ENCODE results near the gene GTF2IRD1.
"Not testable (repeated sequence)": the region's sequence is repeated elsewhere in the genome, so short reads cannot be mapped to it uniquely, and the experiment has no call there.

The GTF2IRD1 gene

DNA sequence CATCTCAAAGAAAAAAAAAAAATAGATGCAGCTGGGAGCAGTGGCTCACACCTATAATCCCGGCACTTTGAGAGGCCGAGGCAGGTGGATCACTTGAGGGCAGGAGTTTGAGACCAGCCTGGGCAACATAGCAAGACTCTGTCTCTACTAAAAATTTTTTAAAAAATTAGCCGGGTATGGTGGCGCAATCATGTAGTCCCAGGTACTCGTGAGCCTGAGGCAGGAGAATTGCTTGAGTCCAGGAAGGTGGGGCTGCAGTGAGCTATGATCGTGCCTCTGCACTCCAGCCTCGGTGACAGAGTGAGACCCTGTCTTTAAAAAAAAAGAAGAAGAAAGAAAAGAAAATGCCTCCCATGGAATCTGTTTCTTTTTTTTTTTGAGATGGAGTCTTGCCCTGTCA lies 31.9 kb downstream of the GTF2IRD1 start:
- in situ Hi-C loops (cut with HindIII; ENCODE audit: low sequenced_read_pairs): no loop called here

DNA sequence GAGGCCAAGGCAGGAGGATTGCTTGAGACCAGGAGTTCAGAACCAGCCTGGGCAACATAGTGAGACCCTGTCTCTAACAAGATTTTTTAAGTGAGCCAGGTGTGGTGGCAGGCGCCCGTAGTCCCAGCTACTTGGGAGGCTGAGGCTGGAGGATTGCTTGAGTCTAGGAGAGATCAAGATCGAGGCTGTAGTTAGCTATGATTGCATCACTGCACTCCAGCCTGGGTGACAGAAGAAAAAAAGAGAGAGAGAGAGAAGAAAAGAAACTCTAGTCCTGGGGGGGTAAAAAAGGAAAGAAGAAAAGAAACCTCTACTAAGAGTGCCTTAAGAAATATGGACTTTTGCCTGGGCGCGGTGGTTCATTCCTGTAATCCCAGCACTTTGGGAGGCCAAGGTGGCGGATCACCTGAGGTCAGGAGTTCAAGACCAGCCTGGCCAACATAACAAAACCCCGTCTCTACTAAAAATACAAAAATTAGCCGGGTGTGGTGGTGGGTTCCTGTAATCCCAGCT lies 34.9 kb downstream of the GTF2IRD1 start:
- in situ Hi-C loops (cut with HindIII; ENCODE audit: low sequenced_read_pairs): not testable (repeated sequence)

DNA sequence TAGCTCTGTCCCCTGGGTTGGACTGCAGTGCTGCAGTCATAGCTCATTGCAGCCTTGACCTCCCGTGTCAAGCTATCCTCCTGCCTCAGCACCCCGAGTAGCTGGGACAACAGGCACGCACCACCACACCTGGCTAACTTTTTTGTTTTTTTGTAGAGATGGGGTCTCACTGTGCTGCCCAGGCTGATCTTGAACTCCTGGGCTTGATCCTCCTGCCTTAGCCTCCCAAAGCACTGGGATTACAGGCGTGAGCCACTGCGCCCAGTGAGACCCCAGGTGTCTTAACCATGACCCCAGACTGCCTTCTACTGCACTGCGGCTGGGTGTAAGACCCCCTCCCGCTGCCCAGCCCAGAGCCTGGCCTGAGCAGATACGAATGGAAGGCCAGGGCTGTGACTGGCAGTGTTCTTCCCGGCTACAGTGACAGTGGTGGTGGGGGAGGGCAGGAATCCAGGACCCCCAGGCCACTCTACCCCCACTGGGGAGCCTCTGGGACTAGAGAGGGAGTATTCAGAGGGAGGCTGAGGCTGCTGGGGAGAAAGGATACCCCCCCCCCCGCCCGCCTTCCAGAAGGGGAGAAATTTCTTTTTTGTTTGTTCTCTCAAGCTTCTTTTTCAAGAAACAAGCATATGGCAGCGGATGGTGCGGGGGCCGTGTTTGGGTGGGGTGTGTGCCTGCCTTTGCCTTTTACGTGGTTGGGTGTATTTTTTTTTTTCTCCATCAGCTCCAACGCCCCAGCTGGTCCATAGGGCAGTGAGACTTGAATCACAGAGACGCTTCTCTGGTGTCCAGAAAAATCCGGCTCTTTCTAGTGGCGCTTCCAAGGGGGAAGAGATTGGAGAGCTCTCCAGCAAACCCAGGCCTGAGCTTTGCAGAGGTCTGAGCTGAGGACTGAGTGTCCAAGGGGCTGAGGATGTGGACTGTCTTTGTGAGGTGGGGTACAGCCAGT lies 36.6 kb downstream of the GTF2IRD1 start:
- in situ Hi-C loops (cut with HindIII; ENCODE audit: low sequenced_read_pairs): no loop called here

DNA sequence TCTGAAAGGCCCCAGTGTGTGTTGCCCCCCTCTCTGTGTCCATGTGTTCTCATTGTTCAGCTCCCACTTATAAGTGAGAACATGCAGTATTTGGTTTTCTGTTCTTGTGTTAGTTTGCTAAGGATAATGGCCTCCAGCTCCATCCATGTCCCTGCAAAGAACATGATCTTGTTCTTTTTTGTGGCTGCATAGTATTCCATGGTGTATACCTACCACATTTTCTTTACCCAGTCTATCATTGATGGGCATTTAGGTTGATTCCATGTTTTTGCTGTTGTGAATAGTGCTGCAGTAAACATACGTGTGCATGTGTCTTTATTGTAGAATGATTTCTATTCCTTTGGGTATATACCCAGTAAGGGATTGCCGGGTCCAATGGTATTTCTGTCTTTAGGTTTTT lies 37.8 kb downstream of the GTF2IRD1 start:
- in situ Hi-C loops (cut with HindIII; ENCODE audit: low sequenced_read_pairs): not testable (repeated sequence)

DNA sequence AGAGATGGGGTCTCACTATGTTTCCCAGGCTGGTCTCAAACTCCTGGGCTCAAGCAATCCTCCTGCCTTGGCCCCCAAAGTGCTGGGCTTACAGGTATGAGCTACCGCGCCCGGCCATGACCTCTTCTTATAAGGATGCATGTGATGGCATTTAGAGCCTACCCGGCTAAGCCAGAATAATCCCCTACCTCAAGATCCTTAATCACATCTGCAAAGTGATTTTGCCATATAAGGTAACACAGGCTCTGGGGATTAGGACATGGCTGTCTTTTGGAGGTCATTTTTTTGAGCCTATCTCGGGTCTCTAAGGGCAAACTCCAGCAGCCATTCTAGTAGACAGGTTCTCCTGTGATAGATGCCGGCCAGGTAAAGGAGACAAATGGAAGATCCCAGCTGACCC lies 39.6 kb downstream of the GTF2IRD1 start:
- in situ Hi-C loops (cut with HindIII; ENCODE audit: low sequenced_read_pairs): no loop called here

DNA sequence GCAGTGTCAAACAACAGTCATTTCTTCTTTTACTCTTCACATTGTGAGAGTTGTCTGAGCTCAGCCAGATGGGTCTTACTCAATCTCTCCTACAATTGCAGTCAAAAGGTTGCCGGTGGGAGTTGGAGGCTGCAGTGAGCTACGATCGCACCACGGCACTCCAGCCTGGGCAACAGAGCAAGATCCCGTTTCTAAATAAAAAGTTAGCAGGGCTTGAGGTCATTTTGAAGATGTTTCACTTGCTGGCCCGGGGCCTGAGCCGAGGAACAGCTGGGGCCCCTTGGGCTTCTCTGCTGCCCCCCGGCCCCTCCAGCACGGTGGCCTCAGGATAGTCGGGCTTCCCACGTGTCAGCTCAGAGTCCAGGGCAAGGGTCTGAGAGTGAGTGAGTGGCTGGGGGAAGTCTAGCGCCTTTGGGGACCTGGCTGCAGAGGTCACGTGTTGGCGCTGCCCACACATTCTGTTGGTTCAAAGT lies 40.4 kb downstream of the GTF2IRD1 start:
- in situ Hi-C loops (cut with HindIII; ENCODE audit: low sequenced_read_pairs): no loop called here

DNA sequence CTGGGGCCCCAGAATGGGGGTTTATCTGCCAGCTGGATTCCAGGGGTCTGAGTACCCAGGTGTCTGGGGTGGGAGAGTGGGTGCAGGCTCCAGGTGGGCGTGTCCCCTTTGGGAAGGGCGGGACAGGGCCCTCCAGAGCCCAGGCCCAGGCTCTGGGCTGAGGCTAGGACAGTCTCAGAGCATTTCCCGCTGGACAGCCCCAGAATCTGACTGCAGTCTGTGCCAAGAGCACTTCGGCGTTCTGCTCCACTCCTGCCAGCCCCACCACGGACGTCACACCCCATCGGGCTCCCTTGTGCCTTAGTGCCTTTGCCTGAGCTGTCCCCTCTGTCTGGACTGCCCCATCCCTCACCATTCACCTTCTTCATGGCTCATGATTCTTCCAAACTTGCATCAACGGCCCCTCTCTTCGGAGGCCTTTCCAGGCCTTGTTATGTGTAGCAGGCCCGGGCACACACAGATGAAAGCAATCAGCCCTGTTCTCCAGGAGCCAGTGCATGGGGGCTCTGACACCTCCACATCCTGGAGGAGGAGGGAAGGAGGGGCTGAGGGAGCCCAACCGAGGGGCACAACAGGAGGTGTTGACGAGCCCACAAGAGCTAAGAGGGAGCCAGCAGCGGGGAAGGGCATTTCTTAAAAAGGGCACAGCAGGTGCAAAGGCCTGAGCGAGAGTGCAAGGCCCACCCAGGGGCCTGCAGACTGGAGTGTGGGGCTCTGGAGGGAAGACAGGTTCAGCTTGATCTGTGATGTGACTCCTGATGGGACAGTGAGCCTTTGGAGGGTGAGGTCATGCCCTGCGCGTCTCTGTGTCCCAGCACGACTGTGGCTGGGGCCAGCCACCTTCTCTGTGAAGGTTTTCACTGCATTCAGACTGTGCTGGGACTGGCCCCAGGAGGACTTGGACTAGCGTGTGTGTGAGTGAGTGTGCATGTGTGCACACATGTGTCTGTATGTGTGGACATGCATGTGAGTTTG lies 41.7 kb downstream of the GTF2IRD1 start:
- in situ Hi-C loops (cut with HindIII; ENCODE audit: low sequenced_read_pairs): no loop called here

DNA sequence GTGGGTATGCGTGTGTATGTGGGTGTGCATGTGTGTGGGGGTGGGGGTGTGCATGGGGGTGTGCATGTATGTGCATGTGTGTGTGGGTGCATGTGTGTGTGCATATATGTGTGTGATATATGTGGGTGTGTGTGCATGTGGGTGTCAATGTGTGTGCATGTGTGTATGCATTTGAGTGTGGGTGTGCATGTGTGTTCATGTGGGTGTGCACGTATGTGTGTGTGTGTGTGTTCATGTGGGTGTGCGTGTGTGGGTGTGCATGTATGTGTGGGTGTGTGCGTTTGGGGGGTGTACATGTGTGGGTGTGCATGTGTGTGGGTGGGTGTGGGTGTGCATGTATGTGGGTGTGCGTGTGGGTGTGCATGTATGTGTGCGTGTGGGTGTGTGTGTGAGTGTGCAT lies 42.6 kb downstream of the GTF2IRD1 start:
- in situ Hi-C loops (cut with HindIII; ENCODE audit: low sequenced_read_pairs): no loop called here

DNA sequence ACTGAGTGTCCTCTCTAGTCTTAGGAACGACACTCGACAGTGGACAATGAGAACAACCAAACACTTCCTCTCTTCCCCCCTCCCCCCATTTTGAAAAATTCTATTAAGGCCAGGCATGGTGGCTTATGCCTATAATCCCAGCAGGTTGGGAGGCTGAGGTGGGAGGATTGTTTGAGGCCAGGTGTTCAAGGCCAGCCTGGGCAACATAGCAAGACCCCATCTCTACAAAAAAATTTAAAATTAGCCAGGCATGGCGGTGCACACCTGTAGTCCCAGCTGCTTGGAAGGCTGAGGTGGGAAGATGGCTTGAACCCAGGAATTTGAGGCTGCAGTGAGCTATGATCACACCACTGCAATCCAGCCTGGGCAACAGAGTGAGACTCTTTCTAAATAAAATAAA lies 43.1 kb downstream of the GTF2IRD1 start:
- in situ Hi-C loops (cut with HindIII; ENCODE audit: low sequenced_read_pairs): not testable (repeated sequence)

DNA sequence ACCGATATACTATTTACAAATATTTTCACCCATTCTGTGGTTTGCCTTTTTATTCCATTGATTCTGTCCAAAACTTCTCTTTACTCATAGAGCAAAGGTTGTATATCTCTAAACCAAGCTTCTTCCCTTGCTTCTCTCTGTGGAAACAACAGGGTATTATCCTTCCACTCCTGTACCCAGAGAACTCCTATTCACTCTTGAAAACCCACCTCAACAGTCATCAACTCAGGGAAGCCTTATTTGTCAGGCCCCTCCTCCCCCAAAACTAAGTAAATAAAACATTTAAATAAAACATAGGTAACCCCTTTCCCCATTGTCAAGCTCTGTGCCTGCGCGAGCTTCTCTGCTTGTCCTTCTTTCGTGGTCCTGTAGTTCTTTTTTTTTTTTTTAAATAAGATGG lies 44.6 kb downstream of the GTF2IRD1 start:
- in situ Hi-C loops (cut with HindIII; ENCODE audit: low sequenced_read_pairs): no loop called here

DNA sequence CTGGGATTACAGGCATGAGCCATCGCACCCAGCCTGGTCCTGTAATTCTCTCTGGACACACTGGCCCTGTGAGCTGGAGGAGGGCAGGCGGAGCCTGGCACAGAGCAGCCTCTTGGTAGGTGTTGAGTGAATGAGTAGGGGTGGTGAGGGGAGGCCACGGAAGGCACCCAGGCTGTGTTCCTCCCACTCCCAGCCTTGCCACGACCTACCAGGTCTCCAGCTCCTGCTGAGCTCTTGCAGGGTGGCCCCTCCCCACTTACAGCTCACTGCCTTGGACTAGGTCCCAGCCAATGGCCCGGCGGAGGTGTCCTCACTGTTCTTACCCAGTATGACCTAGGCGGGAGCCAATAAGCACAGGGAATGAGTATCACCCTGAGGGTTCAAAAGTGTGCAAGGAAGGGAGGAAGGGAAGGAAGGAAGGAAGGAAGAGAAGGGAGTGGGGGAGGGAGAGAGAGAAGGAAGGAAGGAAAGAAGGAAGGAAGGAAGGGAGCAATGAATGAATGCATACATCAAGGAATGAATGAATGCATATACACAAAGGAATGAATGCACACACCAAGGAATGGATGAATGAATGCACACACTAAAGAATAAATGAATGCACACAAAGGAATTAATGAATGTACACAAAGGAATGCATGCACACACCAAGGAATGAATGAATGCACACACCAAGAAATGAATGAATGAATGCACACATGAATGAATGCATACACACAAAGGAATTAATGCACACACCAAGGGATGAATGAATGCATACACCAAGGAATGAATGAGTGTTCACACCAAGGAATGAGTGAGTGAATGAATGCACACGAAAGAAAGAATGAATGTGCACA lies 45.5 kb downstream of the GTF2IRD1 start:
- in situ Hi-C loops (cut with HindIII; ENCODE audit: low sequenced_read_pairs): no loop called here

DNA sequence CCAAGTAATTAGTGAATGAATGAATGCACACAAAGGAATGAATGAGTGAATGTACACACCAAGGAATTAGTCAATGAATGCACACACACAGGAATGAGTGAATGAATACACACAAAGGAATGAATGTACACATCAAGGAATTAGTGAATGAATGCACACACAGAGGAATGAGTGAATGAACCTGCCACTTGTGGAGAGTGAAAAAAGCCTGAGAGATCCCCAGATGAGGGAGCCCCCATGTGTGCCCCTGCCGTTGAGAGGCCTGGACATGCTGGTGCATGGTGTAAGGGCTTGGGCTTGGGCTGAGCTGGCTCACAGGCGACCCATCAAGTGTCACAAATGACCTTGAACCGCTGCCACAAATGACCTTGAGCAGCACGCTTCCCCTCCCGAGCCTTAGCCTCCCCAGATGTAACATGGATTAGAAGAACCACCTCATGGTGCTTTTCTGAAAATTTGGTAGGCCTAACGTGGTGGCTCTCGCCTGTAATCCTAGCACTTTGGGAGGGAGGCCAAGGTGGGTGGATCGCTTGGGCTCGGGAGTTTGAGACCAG lies 46.2 kb downstream of the GTF2IRD1 start:
- in situ Hi-C loops (cut with HindIII; ENCODE audit: low sequenced_read_pairs): no loop called here

DNA sequence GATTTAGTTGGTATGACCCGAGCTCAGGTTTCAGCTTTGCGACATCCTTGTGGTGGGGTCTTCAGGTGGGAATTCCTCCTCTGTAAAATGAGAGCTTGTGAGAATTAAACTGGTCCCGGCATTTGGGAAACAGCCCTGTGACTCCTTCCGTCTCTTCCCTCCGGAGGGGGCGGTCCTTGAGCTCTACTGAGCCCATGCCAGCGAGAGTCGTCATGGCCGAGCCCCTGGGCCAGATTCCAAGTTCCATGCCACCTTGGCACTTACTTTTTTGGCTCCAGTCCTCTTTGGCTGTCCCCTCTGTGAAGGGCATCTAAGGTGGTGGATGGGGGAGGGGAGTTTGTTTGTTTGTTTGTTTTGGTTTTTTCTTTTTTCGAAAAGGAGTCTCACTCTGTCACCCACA lies 47.6 kb downstream of the GTF2IRD1 start:
- in situ Hi-C loops (cut with HindIII; ENCODE audit: low sequenced_read_pairs): no loop called here

DNA sequence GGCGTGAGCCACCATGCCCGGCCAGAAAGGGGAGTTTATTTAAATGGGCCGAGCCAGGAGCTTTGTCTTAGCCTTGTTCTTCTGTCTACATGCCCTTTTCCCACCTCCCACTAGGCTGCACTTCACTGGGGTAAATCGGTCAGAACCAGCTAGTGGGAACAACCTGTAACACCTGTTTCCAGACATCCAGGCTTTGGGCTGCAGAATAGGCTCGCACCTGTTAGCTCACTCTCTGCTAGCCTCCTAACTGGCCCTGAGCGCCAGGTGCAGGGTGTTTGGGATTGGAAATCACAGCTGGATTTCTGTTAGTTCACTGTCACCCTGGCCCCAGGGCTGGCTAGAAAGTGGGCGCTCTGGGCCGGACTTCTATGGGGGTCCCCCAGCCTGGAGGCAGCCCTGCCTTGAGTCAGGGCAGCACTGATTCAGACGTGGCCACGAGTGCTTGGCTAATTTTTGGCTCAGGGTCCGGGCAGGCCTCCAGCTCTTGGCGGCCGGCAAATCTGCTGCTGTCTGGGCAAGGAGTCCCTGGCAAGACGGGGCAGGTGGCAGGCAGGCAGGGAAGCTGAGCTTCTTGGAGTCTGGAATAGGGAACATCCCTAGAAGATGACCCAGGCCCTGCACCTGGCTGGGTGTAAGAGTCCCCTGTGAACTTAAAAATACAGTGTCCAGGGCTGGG lies 48.6 kb downstream of the GTF2IRD1 start:
- in situ Hi-C loops (cut with HindIII; ENCODE audit: low sequenced_read_pairs): no loop called here

DNA sequence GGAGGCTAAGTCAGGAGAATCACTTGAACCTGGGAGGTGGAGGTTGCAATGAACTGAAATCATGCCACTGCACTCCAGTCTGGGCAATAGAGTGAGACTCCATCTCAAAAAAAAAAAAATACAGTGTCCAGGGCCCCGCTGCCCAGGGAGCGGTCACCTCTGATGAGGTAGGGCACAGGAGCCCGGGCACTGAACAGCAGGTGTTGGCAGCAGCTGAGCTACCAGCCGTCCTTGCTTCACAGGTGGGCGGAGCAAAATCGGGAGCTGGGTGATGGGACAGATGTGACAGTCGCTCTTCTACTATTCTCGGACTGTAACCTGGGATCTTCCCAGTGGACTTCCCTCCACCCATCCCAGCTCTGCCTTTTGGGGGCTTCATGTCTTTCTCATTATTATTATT lies 49.4 kb downstream of the GTF2IRD1 start:
- in situ Hi-C loops (cut with HindIII; ENCODE audit: low sequenced_read_pairs): no loop called here

DNA sequence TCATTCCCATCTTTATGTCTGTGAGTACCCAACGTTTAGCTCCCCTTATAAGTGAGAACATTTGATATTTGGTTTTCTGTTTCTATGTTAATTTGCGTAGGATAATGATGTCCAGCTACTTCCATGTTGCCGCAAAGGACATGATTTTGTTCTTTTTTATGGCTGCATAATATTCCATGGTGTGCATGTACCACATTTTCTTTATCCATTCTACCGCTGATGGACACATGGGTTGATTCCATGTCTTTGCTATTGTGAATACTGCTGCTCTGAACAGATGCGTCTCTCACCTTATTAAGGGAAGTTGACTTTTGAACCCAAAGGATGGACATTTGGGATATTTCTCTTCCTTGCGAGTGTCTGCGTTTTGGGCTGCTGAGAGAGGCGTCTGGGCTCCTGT lies 50.2 kb downstream of the GTF2IRD1 start:
- in situ Hi-C loops (cut with HindIII; ENCODE audit: low sequenced_read_pairs): no loop called here

DNA sequence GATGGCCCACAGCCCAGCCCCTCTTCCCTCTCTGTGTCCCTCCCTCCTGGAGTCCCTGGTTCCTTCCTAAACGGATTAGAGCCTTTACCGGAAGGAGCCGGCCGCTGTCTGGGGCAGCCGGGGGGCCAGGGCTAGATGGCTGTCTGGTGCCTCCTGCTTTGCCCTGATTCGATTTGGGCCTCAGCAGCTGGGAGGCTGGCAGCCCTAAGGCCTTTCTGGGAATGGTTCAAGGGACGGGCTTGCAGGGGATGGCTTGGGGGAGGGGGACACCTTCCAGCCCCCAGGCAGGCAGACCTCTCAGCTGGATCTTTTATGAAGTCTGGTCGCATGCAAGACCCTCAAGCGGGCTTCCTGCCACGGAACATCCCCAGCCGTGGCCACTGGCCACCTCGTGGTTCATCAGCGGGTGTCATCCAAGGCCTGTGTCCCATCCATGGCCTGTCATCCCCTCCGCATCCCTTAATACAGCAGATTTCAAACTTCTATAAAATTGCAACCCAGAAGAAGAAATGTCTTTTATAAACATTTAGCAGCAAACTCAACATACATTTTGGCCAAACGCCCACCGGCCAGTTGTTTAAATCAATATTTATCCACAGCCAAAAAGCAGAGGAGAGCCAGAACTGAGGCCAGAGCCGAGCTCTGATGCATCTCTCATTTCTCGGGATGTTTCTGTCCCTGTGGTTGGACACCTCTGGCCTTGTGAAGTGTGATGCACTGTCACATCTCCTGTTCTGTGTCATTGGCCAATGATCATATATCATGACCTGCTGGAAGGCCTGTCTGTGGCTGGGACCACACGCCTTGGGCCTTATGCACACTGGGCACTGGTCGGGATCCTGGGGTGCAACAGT lies 52.0 kb downstream of the GTF2IRD1 start:
- in situ Hi-C loops (cut with HindIII; ENCODE audit: low sequenced_read_pairs): no loop called here

DNA sequence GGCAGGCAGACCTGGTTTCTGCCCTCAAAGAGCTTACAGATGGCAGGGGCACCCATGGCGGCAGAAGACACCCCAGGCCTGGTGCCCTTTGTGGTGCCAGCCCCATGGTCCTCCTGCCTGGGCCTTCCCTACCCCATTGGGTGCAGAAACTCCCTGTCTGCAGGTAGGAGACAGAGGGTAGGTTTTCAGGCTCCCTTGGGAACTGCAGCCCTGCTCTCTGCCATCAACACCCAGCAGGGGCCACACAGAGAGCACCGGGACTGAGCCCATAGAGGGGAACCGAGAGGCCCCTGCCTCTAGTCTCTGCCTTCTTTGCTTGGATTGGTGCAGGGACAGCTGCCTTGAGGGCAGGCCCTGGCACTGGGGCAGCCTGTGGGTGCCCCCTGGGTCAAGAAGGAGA lies 52.6 kb downstream of the GTF2IRD1 start:
- in situ Hi-C loops (cut with HindIII; ENCODE audit: low sequenced_read_pairs): no loop called here

Data from DLD1 (cell line).